GM20431 (cell line): ENCODE measurements around the gene COL6A2.

Experiments
- in situ Hi-C: fragments of 300-500 bp; cut with MseI, MboI; formaldehyde crosslinking; loops from one replicate; pipeline ENCODE4 v1.15.0; 2020; ENCODE audit warnings: low sequenced_read_pairs; ENCODE audit not compliant: unreplicated experiment

COL6A2 gene

DNA sequence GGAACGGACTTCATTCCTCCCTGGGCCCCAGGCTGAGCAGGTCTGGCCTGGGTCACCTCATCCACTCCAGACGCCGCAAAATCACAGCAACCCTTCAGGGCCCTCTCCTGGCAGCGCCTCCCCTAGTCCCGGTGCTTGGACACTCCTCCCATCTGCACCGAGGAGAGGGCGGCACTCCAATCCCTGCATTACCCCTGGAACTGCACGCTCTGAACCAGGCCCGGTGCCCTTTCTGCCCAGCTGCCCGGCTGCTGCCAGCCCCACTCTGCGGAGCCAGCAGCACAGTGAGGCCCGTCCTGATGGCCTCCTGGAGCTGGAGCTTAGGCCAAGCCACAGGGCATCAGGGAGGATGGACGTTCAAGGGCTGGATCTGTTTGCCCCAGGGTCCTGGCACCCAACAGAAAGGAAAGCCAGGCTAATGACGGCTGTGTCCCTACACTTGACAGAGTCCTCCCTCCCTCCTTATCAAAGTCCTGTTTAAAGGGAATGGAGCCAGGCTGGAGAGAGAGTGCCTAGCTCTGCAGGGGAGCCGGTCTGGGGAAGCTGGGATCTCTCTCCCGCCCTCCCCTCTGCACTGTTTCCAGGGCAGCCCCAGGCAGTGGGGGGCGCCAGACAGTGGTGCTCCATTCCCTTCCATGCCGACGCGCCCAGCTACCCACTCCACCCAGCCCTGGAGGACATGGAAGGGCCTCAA, 12.7 kb downstream of the COL6A2 start:
- in situ Hi-C loops = no loop called here

DNA sequence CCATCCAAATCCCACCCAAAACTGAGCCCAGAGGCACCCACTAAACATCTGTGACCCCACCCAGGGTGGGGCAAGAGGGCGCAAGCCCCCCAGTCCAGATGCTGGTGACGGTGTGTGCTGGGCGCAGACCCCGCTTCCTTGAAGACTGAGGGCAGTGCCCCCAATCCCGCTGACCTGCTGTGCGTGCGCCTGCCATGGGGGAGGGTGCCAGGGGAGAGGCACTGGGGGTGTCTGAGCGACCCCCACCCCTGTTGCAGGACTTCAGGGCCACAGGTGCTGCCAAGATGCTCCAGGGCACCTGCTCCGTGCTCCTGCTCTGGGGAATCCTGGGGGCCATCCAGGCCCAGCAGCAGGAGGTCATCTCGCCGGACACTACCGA, 13.3 kb downstream of the COL6A2 start:
- in situ Hi-C loops = no loop called here

DNA sequence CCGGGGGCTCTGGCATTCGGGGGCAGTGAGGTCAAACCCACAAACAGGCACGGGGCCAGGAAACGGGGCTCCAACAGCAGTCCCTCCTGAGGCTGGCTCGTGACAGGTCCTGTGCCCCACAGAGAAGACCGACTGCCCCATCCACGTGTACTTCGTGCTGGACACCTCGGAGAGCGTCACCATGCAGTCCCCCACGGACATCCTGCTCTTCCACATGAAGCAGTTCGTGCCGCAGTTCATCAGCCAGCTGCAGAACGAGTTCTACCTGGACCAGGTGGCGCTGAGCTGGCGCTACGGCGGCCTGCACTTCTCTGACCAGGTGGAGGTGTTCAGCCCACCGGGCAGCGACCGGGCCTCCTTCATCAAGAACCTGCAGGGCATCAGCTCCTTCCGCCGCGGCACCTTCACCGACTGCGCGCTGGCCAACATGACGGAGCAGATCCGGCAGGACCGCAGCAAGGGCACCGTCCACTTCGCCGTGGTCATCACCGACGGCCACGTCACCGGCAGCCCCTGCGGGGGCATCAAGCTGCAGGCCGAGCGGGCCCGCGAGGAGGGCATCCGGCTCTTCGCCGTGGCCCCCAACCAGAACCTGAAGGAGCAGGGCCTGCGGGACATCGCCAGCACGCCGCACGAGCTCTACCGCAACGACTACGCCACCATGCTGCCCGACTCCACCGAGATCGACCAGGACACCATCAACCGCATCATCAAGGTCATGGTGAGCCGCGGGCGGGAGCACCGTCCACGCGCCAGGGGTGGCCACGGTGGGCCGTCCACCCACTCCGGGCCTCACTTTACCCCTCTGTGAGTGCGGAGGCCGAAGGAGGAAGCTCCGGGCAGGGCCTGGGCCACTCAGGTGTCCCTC, 14.2 kb downstream of the COL6A2 start:
- in situ Hi-C loops = no loop called here

DNA sequence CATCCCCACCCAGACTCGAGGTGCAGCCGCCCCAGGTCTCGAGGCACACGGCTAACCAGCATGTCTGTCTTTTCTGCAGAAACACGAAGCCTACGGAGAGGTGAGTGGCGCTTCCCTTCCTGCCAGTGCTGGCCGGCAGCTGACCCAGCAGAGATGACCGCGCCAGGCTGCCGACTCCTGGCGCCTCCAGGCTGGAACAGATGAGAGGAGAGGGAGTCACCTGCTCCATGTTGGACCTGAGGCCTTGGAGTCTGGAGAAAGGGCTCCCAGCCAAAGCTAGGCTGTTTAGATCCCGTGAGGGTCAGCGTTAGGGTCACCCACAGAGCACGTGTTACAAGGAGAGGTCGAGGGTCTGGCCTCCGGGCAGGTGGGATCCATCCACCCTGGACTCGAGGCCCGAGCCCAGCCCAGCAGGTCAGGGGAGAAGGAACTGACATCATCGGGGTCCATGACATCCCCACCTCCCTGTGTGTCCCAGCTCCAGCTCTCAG, 14.9 kb downstream of the COL6A2 start:
- in situ Hi-C loops = no loop called here

DNA sequence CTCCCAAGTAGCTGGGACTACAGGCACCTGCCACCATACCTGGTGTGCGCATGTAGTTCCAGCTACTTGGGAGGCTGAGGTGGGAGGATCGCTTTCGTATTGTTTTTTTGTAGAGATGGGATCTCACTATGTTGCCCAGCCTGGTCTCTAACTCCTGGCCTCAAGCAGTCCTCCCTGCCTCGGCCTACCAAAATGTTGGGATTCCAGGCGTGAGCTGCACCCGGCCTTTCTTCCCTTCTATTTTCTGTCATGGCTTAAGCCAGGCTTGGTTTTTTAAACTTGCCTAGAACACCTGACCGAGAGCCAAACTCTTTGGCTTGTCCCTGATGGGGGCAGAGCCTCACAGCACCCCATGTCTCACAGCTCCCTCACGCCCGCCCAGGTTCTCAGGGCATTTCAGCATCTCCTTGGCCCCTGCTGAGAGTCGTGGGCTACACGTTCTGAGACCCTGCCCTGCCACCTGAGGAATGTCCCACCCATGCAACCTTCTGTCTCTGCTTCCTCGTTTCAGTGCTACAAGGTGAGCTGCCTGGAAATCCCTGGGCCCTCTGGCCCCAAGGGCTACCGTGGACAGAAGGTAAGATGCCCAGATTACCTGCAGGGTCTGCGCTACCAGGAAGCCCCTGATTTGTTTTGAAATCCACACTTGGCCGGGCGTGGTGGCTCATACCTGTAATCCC, 15.7 kb downstream of the COL6A2 start:
- in situ Hi-C loops = no loop called here

DNA sequence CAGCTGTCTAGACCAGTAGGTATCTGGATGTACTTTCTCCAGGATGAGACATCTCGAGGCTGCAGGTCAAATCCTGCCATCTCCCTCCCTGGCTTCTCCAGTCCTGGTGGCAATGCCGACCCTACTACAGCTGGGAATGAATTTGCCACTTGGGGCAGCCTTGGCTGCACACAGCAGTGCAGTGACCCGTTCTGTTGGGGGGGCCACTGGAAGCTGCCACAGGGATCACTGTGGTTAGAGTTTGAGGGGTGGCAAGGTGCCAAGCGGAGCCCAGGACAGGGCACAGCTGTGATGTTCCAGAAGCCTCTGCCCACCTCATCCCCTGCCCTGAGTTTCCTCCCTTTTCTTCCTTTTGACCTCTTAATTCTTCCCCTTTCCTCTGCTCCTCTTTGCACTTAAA, 17.1 kb downstream of the COL6A2 start:
- in situ Hi-C loops = no loop called here

DNA sequence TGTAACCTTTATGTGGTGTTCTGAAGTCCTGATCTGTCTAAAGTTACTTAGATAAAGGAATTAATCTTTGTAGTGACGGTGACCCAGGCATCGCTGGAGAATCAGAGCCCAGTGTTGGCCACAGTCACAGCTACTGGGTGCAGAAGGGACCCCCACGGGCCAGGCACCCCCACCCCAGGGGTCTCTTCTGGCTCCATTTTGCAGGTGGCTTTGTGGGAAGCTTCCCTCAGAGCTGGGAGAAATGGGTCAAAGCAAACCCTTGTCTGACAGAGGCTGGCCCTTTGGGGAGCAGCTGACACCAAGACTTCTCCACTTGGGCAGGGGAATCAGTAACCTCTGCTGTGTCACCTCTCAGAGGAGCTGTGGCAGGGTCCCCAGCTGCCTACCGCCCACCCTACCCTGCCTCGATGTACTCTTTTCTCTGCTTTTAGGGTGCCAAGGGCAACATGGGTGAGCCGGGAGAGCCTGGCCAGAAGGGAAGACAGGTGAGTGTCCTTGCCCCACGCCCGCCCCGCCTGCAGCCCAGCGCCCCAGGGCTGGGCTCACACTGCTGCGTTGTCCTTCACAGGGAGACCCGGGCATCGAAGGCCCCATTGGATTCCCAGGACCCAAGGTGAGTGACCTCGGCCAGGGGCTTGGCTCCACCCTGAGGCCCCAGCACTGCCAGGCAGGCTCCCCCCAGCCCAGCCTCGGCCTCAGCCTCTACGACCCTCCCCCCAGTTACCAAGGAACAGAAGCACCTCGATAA, 17.7 kb downstream of the COL6A2 start:
- in situ Hi-C loops = no loop called here

DNA sequence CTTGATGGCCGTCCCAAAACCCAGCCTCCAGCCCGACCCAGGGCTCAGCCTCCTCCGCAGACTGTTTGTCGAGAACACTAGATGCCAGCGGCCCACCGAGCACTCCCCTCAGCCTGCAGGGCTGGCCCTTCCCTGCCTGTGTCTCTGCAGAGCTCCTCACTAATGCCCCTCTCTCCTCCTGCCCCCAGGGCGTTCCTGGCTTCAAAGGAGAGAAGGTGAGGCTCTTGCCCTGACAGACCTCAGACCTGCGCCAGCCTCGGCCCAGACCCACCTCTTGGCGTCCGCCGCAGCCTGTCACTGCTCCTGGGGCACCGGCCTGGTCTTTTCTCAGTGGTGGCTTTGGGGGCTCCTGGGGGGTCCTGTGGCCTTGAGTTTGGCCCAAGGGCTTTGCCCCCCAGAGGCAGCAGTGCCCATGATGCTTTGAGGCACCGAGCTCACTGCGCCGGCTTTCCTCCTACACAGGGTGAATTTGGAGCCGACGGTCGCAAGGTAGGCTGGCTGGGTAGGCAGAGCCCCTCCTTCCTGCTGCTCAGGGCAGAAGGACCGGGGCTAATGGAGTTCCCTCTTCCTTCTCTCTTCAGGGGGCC, 18.4 kb downstream of the COL6A2 start:
- in situ Hi-C loops = no loop called here

DNA sequence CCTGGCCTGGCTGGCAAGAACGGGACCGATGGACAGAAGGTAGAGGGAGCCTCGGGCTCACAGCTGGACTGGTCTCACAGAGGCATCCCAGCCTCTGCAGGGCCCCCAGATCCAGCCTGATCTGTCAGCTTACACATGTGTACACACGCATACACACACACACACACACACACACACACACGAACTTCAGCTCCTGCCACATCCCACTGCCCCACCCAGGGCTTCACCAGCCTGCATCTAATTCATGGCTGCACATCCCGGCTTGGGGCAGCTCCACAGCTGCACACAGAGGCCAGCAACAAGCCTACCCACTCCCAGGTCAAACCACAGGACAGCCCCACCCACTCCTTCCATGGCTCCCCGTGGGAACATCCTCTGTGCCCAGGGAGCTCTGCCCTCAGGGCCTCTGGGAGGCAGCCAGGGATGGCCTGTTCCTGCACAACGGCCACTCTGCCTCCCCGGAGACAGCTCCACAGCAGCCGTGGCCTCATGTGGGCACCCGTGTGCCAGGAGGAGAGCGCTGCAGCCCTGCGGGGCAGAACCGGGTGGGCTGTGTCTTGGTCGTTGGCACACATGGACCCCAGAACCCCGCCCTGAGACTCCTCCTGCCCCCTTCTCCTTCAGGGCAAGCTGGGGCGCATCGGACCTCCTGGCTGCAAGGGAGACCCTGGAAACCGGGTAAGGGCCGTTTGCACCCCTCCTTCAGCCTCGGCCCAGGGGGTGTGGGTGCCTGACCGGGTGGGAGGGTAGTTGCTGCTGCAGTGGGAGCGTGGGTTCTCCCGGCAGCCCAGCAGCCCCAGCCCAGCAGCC, 19.1 kb downstream of the COL6A2 start:
- in situ Hi-C loops = no loop called here

DNA sequence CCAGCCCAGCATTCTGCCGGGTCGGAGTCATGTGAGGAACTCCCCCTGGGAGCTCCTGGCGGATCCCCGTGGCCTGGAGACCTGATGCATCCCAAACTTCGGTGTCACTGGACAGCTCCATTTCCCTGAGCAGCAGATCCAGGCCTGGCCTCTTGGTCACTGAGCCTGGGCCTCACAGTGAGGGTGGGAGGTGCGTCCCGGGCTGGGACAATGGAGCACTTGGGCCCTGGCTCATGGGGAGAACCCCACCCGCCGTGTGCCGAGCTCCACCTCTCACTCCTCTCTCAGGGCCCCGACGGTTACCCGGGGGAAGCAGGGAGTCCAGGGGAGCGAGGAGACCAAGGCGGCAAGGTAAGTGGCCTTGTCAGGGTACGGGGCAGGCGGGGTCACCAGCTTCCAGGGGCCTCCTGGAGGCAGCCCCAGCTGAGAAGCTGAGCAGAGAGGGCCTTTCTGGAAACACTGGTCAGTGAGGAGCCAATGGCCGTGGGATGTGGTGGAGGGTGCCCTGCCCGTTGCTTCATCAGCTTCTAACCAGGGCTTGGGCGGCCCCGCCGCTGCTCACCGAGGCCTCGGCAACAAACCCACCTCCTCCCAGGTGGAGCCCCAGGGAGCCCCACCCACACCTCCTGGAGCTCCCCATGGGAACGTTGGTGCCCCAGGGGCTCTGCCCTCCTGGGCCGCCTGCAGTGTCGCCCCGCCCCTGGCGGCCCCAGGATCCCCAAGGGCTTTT, 19.8 kb downstream of the COL6A2 start:
- in situ Hi-C loops = no loop called here

DNA sequence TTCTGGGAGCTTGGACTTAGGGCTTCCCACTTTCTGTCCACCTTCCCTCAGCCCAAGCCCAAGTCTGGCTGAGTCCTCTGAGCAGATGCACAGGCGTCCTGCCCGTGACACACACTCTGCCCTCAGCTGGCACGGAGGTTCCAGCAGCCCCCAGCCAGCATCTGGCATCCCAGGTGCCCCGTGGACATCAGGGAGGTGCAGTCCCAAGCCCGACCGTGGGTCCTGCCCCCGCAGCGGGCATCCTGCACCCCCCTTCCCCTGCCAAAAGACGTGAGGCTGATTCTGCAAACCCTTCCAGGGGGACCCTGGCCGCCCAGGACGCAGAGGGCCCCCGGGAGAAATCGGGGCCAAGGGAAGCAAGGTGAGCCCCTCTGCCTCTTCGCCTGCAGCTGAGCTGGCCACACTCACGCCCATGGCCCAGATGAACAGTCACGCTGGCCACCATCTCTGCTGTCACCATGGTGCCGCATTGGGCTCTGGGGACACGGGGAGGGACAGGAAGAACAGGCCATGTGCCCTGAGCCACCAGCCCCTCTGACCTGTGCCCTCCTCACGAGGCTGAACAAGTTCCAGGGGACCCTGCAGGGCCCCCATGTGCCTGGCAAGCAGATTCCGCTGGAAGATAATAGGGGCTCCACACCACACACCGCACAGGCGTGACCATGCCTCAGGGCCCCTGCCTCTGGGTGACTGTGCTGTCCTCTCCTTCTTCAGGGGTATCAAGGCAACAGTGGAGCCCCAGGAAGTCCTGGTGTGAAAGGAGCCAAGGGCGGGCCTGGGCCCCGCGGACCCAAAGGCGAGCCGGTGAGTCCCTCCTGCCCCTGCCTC, 20.6 kb downstream of the COL6A2 start:
- in situ Hi-C loops = no loop called here

DNA sequence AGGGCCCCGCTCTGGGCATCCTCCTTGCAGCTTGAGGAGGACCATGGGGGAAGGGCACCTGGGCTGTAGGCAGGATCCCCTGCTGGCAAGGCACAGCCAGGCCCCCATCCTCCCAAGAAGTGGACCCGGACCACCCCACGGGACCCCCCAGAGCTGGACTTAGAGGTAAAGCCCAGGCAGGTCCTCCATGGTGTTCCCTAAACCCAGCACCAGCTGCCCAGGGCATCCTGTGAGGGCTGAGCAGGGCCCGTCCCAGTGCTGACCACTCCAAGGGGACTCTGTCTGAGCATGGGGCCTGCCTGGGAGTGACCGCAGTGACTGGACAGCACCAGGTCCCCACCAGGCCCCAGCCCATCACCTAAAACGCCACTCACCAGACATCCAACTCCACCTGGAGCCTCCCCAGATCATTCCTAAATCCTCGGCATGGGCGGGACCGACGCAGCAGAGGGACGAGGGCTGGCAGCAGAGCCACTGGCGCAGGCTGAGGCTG, 21.3 kb downstream of the COL6A2 start:
- in situ Hi-C loops = no loop called here

DNA sequence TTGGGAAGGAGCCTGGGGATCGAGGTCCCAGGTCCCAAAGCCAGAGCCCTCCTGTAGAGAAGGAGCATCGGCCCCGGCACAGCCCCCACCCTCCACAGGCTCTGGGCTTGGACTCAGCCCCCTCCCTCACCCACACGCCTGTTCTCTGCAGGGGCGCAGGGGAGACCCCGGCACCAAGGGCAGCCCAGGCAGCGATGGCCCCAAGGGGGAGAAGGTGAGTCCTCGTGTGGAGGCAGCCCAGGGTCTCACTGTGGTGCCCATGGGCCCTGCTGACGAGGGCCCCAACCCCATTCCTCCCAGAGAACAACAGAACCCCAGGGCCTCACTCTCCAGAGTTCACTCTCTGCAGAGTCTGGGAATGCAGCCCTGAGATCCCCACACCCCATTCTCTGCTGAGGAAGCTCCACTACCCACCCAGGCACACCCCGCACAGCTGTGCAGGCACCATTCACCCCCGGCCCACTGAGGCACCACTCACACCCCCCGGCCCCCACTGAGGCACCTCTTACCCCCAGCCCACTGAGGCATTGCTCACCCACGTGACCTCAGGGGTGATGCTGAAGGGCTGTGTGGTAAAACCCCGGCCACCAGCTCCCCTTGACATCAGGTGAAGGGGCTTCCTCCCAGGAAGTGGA, 21.8 kb downstream of the COL6A2 start:
- in situ Hi-C loops = no loop called here

DNA sequence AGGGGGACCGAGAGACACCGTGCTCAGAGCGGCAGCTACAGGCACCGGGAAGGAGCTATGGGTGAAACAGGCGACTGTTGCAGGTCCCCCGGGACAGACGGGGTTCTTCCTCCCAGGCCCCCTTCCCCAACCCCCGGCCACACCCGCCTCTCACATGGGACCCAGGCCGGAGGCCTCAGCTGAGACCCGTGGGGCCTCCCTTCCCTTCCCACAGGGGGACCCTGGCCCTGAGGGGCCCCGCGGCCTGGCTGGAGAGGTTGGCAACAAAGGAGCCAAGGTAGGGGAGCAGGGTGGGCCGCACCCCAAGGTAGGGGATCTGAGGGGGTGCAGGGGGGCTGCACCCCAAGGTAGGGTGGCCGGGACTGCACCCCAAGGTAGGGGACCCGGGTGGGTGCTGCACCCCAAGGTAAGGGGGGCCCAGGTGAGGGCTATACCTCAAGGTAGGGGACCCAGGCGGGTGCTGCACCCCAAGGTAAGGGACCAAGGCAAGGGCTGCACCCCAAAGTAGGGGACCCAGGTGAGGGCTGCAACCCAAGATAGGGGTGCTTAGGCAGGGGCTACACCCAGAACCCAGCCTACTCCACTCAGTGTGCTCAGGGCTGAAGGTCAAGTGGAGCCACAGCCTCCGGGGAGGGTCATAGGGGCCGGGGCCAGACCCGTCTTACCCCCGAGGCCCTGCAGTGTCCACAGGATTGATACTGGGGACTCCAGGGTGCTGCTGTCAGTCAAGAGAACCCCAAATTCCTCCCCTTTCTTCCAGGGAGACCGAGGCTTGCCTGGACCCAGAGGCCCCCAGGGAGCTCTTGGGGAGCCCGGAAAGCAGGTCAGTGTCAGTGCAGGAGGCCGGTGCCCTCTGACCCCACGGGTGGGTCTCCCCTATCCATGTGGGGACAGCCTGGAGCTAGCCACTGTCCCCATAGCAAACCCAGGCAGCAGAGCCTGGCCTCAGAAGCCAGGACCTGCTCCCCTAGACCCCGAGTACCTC, 22.7 kb downstream of the COL6A2 start:
- in situ Hi-C loops = no loop called here

DNA sequence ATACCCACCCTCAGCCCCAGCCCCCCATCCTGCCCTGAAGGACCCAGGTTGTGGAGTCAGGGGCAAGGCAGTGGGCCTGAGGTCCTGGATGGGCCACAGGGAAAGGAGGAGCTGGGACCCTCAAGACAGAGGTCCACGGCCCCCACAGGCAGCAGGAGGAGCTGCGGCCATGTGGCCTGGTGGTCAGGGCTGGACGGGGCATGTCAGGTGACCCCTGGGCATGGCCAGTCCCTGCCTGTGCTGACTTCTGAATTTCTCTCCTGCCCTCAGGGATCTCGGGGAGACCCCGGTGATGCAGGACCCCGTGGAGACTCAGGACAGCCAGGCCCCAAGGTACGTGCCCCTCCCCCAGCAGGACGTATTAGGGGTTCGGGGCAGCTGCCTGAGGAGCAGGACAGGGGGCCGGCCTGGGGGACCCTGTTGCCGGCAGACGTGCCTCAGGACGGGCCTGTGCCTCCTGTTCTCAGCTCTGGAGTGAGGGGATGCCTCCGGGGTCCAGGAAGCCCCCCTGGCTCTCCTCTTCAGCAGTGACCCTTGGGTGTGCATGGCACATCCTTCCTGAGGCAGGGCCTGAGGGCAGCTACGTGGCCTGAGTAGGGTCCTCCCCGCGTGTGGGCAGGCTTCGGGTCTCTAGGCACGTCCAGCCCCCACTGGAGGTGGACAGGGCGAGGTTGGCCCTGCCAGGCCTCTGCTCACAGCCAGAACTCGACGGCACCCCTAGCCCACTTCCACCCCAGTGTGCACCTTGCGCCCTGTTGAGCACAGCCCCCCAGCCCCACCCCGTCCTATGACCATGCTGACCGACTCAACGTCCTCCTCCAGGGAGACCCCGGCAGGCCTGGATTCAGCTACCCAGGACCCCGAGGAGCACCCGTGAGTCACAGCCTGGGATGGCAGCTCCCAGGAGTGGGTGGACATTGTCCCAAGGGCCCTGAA, 23.6 kb downstream of the COL6A2 start:
- in situ Hi-C loops = no loop called here
